HCT116 (cell line): ENCODE measurements around the gene NSD2. TPM values are rescaled to one million over a fixed set of nuclear protein-coding genes. Genes with fewer than 3 reads are reported as not detected.

Experiments
- ATAC-seq: fragments of 200-7000 bp; cut with Tn5 transposase; 2 replicates; pipeline ENCODE4 v1.9.1; 2020; ENCODE audit warnings: mild to moderate bottlenecking, moderate library complexity
- BruUV-seq: library from RNA; stranded (reverse); fragments of 400-500 nt; replicated peaks from 2 replicates; lab custom pipeline; 2021; lab: Mats Ljungman, UMichigan
- CTCF ChIA-PET: fragments of 300-600 bp; sonication (Branson Sonifier 250); formaldehyde crosslinking; loops from one replicate; lab custom pipeline; 2021; ENCODE audit warnings: antibody characterized with exemption; lab: Charles Lee
- POLR2A ChIA-PET: fragments of 300-600, 350-600 bp; sonication (Branson Sonifier 250); formaldehyde crosslinking; loops from one replicate; lab custom pipeline; 2021; ENCODE audit warnings: antibody characterized with exemption; lab: Charles Lee
- RAD21 ChIA-PET, 2 experiments: fragments of 300-600 bp; sonication (Branson Sonifier 250); formaldehyde crosslinking; loops; one replicate each; lab custom pipeline; 2023; ENCODE audit warnings: low total read pairs in 2 of 2; ENCODE audit not compliant: uncharacterized antibody in 2 of 2, unreplicated experiment in 2 of 2, low non-redundant PET in 1 of 2; lab: Charles Lee
- DNase-seq: peaks from one replicate; pipeline ENCODE4 v3.0.0-alpha.2; 2010; ENCODE audit warnings: low read depth, low spot score
- H2AFZ ChIP-seq: fragments of 200-600 bp; shearing (Covaris generic), sonication (generic); 2 replicates; pipeline ENCODE4 v1.6.1; 2017; ENCODE audit warnings: low read depth, mixed run types, mixed read lengths, antibody characterized with exemption, low read length; ENCODE audit not compliant: poor library complexity, severe bottlenecking
- H3K27ac ChIP-seq: 2 replicates; pipeline ENCODE4 v1.5.1; 2012; ENCODE audit warnings: low read depth, low read length
- H3K27me3 ChIP-seq: fragments of 200-600 bp; sonication (generic); 2 replicates; pipeline ENCODE4 v1.6.1; 2016; ENCODE audit warnings: mixed run types, low read length, mixed read lengths; ENCODE audit not compliant: insufficient read depth
- H3K36me3 ChIP-seq, 2 experiments: fragments of 200-500 bp in 1 of 2; fragments of 200-600 bp in 1 of 2; sonication (Bioruptor generic) in 1 of 2; sonication (generic) in 1 of 2; 2 replicates each; pipeline versions ENCODE4 v1.5.1 to v1.6.1; 2014 to 2016; ENCODE audit warnings: low read length in 2 of 2, inconsistent platforms in 1 of 2, mixed read lengths in 1 of 2, mixed run types in 1 of 2; ENCODE audit not compliant: insufficient read depth in 2 of 2, control insufficient read depth in 1 of 2
- H3K4me1 ChIP-seq, 2 experiments: fragments of 200-600 bp in 1 of 2; sonication (generic) in 1 of 2; 2 replicates each; pipeline versions ENCODE4 v1.5.1 to v1.6.1; 2012 to 2017; ENCODE audit warnings: low read length in 2 of 2, inconsistent platforms in 1 of 2, mild to moderate bottlenecking in 1 of 2, mixed read lengths in 1 of 2, mixed run types in 1 of 2, moderate library complexity in 1 of 2; ENCODE audit not compliant: insufficient read depth in 2 of 2, control insufficient read depth in 1 of 2
- H3K4me2 ChIP-seq: fragments of 200-600 bp; sonication (generic); 2 replicates; pipeline ENCODE4 v1.6.1; 2017; ENCODE audit warnings: mixed run types, low read length, mixed read lengths
- H3K4me3 ChIP-seq, 2 experiments: fragments of 200-600 bp in 1 of 2; sonication (generic) in 1 of 2; replicated peaks in 1 of 2; 2 replicates each; pipeline ENCODE4 v1.5.1; 2011 to 2016; ENCODE audit warnings: low read length in 2 of 2, control low read depth in 1 of 2, low read depth in 1 of 2, mild to moderate bottlenecking in 1 of 2, mixed read lengths in 1 of 2, mixed run types in 1 of 2
- H3K79me2 ChIP-seq: fragments of 200-600 bp; sonication (generic); 2 replicates; pipeline ENCODE4 v1.6.1; 2017; ENCODE audit warnings: mild to moderate bottlenecking, mixed run types, low read length, moderate library complexity, mixed read lengths; ENCODE audit not compliant: insufficient read depth
- H3K9ac ChIP-seq: fragments of 200-600 bp; sonication (generic); 2 replicates; pipeline ENCODE4 v1.6.1; 2016; ENCODE audit warnings: low read length, mixed read lengths
- H3K9me2 ChIP-seq: fragments of 200-600 bp; sonication (generic), shearing (Covaris generic); 2 replicates; pipeline ENCODE4 v1.6.1; 2017; ENCODE audit warnings: mixed run types, mild to moderate bottlenecking, moderate library complexity; ENCODE audit not compliant: insufficient read depth
- H3K9me3 ChIP-seq, 2 experiments: fragments of 200-500 bp in 1 of 2; fragments of 200-600 bp in 1 of 2; sonication (Bioruptor generic) in 1 of 2; sonication (generic) in 1 of 2; 2 replicates each; pipeline ENCODE4 v1.6.1; 2014 to 2017; ENCODE audit warnings: low read length in 2 of 2, mixed read lengths in 2 of 2, inconsistent platforms in 1 of 2, low read depth in 1 of 2, mild to moderate bottlenecking in 1 of 2, mixed run types in 1 of 2, moderate library complexity in 1 of 2; ENCODE audit not compliant: control insufficient read depth in 1 of 2, insufficient read depth in 1 of 2
- H4K20me1 ChIP-seq: fragments of 200-600 bp; sonication (generic), shearing (Covaris generic); 2 replicates; pipeline ENCODE4 v1.6.1; 2017; ENCODE audit warnings: mixed run types, mild to moderate bottlenecking, moderate library complexity; ENCODE audit not compliant: insufficient read depth
- CBX3 ChIP-seq: IDR thresholded peaks from 2 replicates; pipeline ENCODE4 v1.6.1; 2012; ENCODE audit warnings: low read depth
- CTCF ChIP-seq, 3 experiments: fragments of 200-600 bp in 1 of 3; sonication (generic) in 1 of 3; IDR thresholded peaks in 2 of 3; conservative IDR thresholded peaks in 1 of 3; 2 replicates each; pipeline ENCODE4 v1.5.1; 2012 to 2017; ENCODE audit warnings: low read depth in 2 of 3, low read length in 2 of 3, antibody characterized with exemption in 1 of 3, borderline replicate concordance in 1 of 3, control low read depth in 1 of 3, mild to moderate bottlenecking in 1 of 3, mixed read lengths in 1 of 3, mixed run types in 1 of 3, moderate library complexity in 1 of 3; ENCODE audit not compliant: insufficient read depth in 1 of 3
- ELF1 ChIP-seq: IDR thresholded peaks from 2 replicates; pipeline ENCODE4 v1.6.1; 2012; ENCODE audit warnings: low read depth, borderline replicate concordance
- MAX ChIP-seq: IDR thresholded peaks from 2 replicates; pipeline ENCODE4 v1.6.1; 2012
- intact Hi-C: fragments of 100-400 bp; cut with micrococcal nuclease; formaldehyde crosslinking; loops from 2 replicates; pipeline ENCODE4 v1.10.0; 2022
- total RNA-seq: library from RNA; stranded (reverse); gene quantifications from one replicate; pipeline ENCODE4 v1.2.1, GENCODE V29; 2021; ENCODE audit not compliant: unreplicated experiment

The NSD2 gene
- total RNA-seq, 1 experiment from 2014 or later = 145 TPM

- intact Hi-C loops = no loop called here
- Histone ChIP-seq H3K4me2 (0 out of 2 replicates have a peak overlapping the region, but pooled peaks have one; percentile 23), H3K9me3 (no peaks in the 10 kb centered on the region), H3K4me3 (no peak overlapping the region), H4K20me1 (peaks cover 11% of the 10 kb centered on the region; the same call in 1 of the 2 replicates), H2AFZ (no peak overlapping the region)
- RAD21 ChIA-PET = no interaction called here
- no peak for ATAC-seq
- no peak for TF ChIP-seq ELF1
- TF ChIP-seq CBX3 = no peak
- 0 out of 6 replicates have a peak, but pooled peaks of 1 of the 3 experiments have one; percentile 9 for TF ChIP-seq CTCF (IDR thresholded peaks at IDR 0.05 in 2 of 3, conservative IDR thresholded peaks at IDR 0.05 in 1 of 3; ENCODE audit: borderline replicate concordance in 1 of 3, insufficient read depth in 1 of 3, low read depth in 2 of 3, low read length in 2 of 3)
- no peak for TF ChIP-seq MAX
- TF ChIP-seq, all 23 proteins: peak for 1
- H3K9me2 ChIP-seq = no peaks in the 10 kb centered on the region
- ChIA-PET CTCF (no interaction called here), POLR2A (no interaction called here)
- no TSS peak for BruUV-seq
- peaks cover 3 to 32% of the 10 kb centered on the region in 2 experiments; a peak in 2 of 4 replicates for H3K36me3 ChIP-seq
- H3K9ac ChIP-seq = no peak overlapping the region
- H3K27me3 ChIP-seq = no peaks in the 10 kb centered on the region
- H3K79me2 ChIP-seq = peaks cover 86% of the 10 kb centered on the region
- H3K4me1 ChIP-seq = peaks cover 22 to 33% of the 10 kb centered on the region in 2 experiments; a peak in 3 of 4 replicates
- H3K27ac ChIP-seq = no peak overlapping the region
- no peak for DNase-seq
Measured at GRCh38 chr4:1851160-1851559, 20.0 kb upstream of the NSD2 start.
